ENCODE data around the gene COQ10B.

DNA sequence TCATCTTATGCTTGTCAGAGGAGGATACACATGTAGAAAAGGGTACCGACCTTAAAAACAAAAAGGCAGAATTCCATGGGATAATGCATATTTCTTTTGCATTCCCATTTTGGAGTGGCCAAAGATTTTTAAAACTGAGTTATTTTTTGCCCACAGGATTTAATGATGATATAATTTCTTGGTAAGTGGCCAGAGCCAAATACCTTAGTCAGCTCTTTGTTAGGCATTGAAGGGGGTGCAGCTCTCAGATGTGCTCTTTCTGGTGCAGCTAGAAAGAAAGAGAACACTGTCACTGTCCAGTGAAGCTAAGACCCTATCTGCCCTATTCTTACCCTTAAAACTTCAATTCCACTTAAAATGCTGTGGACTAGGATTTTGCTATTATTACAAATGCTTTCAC is 10.8 kb downstream of the COQ10B start:
- TF ChIP-seq JUND (IDR thresholded peaks at IDR 0.05), result no peak
- TF ChIP-seq, protein P1, sequence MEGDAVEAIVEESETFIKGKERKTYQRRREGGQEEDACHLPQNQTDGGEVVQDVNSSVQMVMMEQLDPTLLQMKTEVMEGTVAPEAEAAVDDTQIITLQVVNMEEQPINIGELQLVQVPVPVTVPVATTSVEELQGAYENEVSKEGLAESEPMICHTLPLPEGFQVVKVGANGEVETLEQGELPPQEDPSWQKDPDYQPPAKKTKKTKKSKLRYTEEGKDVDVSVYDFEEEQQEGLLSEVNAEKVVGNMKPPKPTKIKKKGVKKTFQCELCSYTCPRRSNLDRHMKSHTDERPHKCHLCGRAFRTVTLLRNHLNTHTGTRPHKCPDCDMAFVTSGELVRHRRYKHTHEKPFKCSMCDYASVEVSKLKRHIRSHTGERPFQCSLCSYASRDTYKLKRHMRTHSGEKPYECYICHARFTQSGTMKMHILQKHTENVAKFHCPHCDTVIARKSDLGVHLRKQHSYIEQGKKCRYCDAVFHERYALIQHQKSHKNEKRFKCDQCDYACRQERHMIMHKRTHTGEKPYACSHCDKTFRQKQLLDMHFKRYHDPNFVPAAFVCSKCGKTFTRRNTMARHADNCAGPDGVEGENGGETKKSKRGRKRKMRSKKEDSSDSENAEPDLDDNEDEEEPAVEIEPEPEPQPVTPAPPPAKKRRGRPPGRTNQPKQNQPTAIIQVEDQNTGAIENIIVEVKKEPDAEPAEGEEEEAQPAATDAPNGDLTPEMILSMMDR (IDR thresholded peaks at IDR 0.05; ENCODE audit: low read depth, low read length, missing input control), result no peak
- TF ChIP-seq, protein P2, sequence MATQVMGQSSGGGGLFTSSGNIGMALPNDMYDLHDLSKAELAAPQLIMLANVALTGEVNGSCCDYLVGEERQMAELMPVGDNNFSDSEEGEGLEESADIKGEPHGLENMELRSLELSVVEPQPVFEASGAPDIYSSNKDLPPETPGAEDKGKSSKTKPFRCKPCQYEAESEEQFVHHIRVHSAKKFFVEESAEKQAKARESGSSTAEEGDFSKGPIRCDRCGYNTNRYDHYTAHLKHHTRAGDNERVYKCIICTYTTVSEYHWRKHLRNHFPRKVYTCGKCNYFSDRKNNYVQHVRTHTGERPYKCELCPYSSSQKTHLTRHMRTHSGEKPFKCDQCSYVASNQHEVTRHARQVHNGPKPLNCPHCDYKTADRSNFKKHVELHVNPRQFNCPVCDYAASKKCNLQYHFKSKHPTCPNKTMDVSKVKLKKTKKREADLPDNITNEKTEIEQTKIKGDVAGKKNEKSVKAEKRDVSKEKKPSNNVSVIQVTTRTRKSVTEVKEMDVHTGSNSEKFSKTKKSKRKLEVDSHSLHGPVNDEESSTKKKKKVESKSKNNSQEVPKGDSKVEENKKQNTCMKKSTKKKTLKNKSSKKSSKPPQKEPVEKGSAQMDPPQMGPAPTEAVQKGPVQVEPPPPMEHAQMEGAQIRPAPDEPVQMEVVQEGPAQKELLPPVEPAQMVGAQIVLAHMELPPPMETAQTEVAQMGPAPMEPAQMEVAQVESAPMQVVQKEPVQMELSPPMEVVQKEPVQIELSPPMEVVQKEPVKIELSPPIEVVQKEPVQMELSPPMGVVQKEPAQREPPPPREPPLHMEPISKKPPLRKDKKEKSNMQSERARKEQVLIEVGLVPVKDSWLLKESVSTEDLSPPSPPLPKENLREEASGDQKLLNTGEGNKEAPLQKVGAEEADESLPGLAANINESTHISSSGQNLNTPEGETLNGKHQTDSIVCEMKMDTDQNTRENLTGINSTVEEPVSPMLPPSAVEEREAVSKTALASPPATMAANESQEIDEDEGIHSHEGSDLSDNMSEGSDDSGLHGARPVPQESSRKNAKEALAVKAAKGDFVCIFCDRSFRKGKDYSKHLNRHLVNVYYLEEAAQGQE (IDR thresholded peaks at IDR 0.05), result no peak
- no peak for TF ChIP-seq YY1 (IDR thresholded peaks at IDR 0.05)
- TF ChIP-seq SP1 (IDR thresholded peaks at IDR 0.05), result no peak
- TF ChIP-seq, protein P3, sequence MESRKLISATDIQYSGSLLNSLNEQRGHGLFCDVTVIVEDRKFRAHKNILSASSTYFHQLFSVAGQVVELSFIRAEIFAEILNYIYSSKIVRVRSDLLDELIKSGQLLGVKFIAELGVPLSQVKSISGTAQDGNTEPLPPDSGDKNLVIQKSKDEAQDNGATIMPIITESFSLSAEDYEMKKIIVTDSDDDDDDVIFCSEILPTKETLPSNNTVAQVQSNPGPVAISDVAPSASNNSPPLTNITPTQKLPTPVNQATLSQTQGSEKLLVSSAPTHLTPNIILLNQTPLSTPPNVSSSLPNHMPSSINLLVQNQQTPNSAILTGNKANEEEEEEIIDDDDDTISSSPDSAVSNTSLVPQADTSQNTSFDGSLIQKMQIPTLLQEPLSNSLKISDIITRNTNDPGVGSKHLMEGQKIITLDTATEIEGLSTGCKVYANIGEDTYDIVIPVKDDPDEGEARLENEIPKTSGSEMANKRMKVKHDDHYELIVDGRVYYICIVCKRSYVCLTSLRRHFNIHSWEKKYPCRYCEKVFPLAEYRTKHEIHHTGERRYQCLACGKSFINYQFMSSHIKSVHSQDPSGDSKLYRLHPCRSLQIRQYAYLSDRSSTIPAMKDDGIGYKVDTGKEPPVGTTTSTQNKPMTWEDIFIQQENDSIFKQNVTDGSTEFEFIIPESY (IDR thresholded peaks at IDR 0.05), result no peak
- TF ChIP-seq FOXA1 (IDR thresholded peaks at IDR 0.05), result no peak
- no peak for TF ChIP-seq RXRA (IDR thresholded peaks at IDR 0.05)
- no peak for TF ChIP-seq EGR1 (IDR thresholded peaks at IDR 0.05; ENCODE audit: low read depth in 2 of 2)
- TF ChIP-seq RAD21 (IDR thresholded peaks at IDR 0.05), result no peak
- TF ChIP-seq, protein P4, sequence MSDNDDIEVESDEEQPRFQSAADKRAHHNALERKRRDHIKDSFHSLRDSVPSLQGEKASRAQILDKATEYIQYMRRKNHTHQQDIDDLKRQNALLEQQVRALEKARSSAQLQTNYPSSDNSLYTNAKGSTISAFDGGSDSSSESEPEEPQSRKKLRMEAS (IDR thresholded peaks at IDR 0.05), result no peak
- TF ChIP-seq, protein P5, sequence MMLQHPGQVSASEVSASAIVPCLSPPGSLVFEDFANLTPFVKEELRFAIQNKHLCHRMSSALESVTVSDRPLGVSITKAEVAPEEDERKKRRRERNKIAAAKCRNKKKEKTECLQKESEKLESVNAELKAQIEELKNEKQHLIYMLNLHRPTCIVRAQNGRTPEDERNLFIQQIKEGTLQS (IDR thresholded peaks at IDR 0.05), result no peak
- TF ChIP-seq GABPA (IDR thresholded peaks at IDR 0.05 in 1 of 2, conservative IDR thresholded peaks at IDR 0.05 in 1 of 2), result no peak
